ENCODE measurements around the gene SIGLEC9. TPM values are rescaled to one million over a fixed set of nuclear protein-coding genes. Genes with fewer than 3 reads are reported as not detected.

SIGLEC9 gene
- total and polyA plus RNA-seq, 7 donors: 0.24 to 2.2 (median 0.73) TPM

GRCh38 chr19:51122112-51122981 lies 2.4 kb upstream of the SIGLEC9 start:
- Histone ChIP-seq H3K36me3 (ENCODE audit: insufficient read depth in 1 of 2, low read depth in 1 of 2) (no peaks in the 10 kb centered on the region), H3K9me3 (no peaks in the 10 kb centered on the region), H3K27me3 (ENCODE audit: insufficient read depth in 3 of 3, low read length in 2 of 3) (peaks cover 0 to 6% (median 0%) of the 10 kb centered on the region in 3 donors), H3K4me3 (no peak overlapping the region), H3K27ac (no peak overlapping the region), H3K4me1 (no peaks in the 10 kb centered on the region)
- no peak for TF ChIP-seq CTCF (IDR thresholded peaks at IDR 0.05)
- intact Hi-C loops (cut with DNase I): no loop called here
- no peak for ATAC-seq
- WGBS, 3 donors: 69 to 74% (median 70%) methylated on average over 22 of the region's 22 CpGs
- no peak for DNase-seq

- TF ChIP-seq CTCF (IDR thresholded peaks at IDR 0.05): no peak
- Histone ChIP-seq H3K27me3 (ENCODE audit: insufficient read depth in 3 of 3, low read length in 2 of 3) (peaks cover 0 to 6% (median 0%) of the 10 kb centered on the region in 3 donors), H3K9me3 (no peaks in the 10 kb centered on the region), H3K27ac (no peak overlapping the region), H3K4me3 (no peak overlapping the region), H3K4me1 (no peaks in the 10 kb centered on the region), H3K36me3 (ENCODE audit: insufficient read depth in 1 of 2, low read depth in 1 of 2) (no peaks in the 10 kb centered on the region)
- intact Hi-C loops (cut with DNase I): no loop called here
- 47 to 65% (median 62%) methylated on average over 6 of the region's 6 CpGs for WGBS, 3 donors
- no peak for DNase-seq
- no peak for ATAC-seq
Observed at GRCh38 chr19:51123381-51123800, 1.3 kb upstream of the SIGLEC9 start.

- no peaks in the 10 kb centered on the region for H3K9me3 ChIP-seq
- DNase-seq (no peak), ATAC-seq (no peak)
- no peaks in the 10 kb centered on the region for H3K4me1 ChIP-seq
- no peaks in the 10 kb centered on the region for H3K36me3 ChIP-seq (ENCODE audit: insufficient read depth in 1 of 2, low read depth in 1 of 2)
- 66 to 75% (median 67%) methylated on average over 9 of the region's 9 CpGs for WGBS, 3 donors
- no peak overlapping the region for H3K4me3 ChIP-seq
- peaks cover 0 to 6% (median 0%) of the 10 kb centered on the region in 3 donors for H3K27me3 ChIP-seq (ENCODE audit: insufficient read depth in 3 of 3, low read length in 2 of 3)
- no peak overlapping the region for H3K27ac ChIP-seq
- TF ChIP-seq CTCF (IDR thresholded peaks at IDR 0.05): no peak
- intact Hi-C loops (cut with DNase I): no loop called here
Observed at GRCh38 chr19:51123802-51124201, 904 bp upstream of the SIGLEC9 start.

GRCh38 chr19:51124216-51124615 lies 490 bp upstream of the SIGLEC9 start:
- no peak for ATAC-seq
- Histone ChIP-seq H3K27me3 (ENCODE audit: insufficient read depth in 3 of 3, low read length in 2 of 3) (peaks cover 0 to 6% (median 0%) of the 10 kb centered on the region in 3 donors), H3K9me3 (no peaks in the 10 kb centered on the region), H3K4me3 (no peak overlapping the region), H3K36me3 (ENCODE audit: insufficient read depth in 1 of 2, low read depth in 1 of 2) (no peaks in the 10 kb centered on the region), H3K27ac (no peak overlapping the region), H3K4me1 (no peaks in the 10 kb centered on the region)
- no peak for TF ChIP-seq CTCF (IDR thresholded peaks at IDR 0.05)
- DNase-seq: no peak
- 72 to 78% (median 73%) methylated on average over 9 of the region's 9 CpGs for WGBS, 3 donors
- intact Hi-C loops (cut with DNase I): no loop called here
